GM18499 (cell line): ENCODE data around the gene MIEF2.

Source experiments
- ATAC-seq: cut with Tn5 transposase; IDR thresholded peaks from one replicate; pipeline ENCODE4 v1.9.1; 2021; ENCODE audit warnings: moderate number of reproducible peaks; ENCODE audit not compliant: insufficient read depth, unreplicated experiment

The MIEF2 gene

GRCh38 chr17:18253947-18254821 lies 6.3 kb upstream of the MIEF2 start:
- ATAC-seq: no peak

GRCh38 chr17:18254888-18255649 lies 5.4 kb upstream of the MIEF2 start:
- no peak for ATAC-seq

DNA sequence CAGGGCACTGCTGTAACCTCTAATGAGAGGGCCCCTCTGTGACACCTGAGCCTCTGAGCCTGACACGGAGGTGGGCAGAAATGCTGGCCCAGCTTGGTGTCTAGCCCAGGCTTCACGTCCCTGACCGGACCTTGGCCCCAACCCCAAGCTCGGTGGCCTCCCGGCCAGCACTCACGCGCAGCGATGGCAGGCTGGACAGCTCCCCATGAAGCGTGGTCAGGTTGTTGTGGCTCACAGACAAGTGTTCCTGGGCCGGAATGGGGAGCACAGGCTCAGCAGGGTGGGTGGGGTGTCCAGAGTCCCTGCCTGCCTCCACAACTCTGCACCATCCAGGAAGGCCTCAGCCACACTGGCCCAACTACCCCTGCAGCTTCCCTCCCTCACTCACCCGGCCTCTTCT lies 4.1 kb upstream of the MIEF2 start:
- ATAC-seq: no peak

DNA sequence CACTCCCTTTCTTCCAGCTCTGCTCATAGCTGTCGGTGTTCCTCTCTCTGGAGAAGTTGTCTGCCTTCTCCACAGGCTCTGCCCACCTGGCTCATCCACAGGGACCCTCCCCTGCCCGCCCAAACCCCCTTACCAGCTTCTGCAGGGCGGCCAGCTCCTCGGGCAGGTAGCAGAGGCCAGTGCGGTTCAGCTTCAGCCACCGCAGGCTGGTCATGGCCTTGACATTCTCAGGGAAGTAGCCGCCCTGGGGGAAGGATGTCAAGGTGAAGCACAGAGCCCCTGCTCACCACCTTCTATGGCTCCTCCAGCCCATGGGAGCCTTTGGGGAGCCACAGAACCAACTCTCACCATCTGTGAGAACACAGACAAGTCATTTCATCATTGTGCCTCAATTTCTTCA lies 3.7 kb upstream of the MIEF2 start:
- no peak for ATAC-seq

DNA sequence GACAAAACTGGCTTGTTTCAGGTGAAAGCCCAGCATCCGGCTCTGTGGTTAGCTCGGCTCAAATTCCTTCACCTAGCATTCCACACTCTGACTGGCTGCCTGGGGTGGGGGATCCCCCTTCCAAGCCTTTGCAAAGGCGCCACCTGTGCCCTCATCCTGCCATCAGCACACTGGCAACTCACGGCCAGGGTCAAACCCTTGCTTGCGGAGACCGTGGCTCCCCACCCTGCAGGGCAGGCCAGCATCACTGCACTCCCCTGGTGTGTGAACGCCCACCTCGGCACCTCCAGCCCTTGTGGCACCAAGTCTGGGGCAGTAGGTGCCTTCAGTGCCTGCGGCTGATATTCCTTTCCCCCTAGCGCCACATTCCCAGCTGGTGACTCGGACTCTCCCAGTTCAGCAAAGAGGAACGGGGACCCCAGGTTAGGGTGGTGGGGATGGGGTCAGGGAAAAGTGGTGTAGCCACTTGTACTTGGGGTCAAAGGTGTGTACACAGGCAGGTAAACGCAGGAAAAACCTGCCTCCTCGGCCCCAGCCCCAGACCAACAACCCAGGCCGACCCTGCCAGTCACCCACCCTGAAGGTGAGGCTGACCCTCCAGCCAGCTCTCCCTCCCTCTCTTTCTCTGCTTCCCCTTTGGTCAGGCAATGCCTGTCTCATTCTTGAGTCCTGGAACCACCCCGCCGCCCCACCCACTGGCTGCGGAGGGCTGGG lies 3.0 kb upstream of the MIEF2 start:
- no peak for ATAC-seq

GRCh38 chr17:18257982-18258355 lies 2.5 kb upstream of the MIEF2 start:
- no peak for ATAC-seq

DNA sequence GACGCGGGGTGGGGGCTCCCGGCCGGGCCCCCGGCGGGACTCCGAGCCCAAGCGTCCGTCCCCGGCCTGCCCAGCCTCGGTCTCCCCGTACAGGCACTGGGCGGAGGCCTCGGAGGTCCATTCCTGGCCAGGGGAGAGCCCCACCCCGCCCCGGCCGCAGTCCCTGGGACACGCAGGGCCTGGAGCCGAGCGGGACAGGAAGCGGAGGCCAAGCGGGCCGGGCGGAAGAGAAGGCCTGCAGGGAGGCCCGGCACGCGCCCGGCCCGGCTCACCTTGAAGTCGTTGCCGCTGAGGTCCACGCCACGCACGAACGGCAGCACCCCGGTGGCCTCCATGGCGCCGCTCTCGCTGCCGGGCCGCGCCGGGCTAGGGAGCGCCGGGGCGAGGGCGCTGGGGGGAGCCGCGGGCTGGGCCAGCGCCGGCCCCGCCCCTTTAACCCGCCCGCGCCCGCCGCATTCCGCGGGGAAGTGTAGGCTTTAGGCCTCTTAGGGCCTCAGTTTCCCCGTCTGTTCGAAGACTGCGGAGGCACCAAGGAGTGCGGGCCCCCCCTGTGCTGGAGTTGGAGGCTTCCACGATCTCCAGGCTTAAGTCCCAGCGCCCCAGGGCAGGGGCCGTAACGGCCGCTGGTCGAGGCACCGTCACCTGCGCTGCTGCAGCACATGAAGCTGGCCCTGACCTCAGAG lies 2.0 kb upstream of the MIEF2 start, which contains the start of gene FLII:
FLII (minus strand) TSS at position 383 of the 683 bp plus-strand sequence; CDS start at position 335, 48 bp downstream.
- ATAC-seq: no peak

DNA sequence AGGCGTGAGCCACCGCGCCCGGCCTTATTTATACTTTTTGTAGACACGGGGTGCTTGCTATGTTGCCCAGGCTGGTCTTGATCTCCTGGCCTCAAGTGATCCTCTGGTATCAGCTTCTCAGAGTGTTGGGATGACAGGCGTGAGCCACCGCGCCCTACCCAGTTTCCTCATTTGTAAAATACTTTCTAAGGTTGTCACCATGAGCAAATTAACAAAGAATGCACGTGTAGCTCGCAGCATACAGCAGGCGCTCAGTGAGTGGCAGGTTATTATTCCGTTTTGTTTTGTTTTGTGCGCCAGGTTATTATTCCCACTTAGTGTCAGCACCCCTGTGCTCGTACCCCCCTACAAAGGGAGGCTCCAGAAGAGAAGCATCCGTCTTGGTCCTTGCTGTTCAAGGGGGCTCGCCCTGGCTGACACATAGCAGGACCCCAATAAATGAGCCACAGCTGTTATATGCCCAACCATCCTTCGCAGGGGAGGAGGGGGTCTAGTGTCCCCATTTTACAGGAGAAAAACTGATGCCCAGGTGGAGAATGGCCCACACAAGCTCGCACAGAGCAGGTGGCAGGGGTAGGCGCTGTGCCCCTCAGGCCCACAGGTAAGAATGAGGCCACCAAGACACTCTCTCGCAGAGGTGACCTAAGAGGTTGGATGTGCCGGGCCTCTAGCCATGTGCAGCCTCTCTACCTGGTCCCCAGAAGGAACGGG lies 686 bp upstream of the MIEF2 start:
- no peak for ATAC-seq

- ATAC-seq: no peak
Observed at GRCh38 chr17:18261146-18261515, 669 bp downstream of the MIEF2 start.

DNA sequence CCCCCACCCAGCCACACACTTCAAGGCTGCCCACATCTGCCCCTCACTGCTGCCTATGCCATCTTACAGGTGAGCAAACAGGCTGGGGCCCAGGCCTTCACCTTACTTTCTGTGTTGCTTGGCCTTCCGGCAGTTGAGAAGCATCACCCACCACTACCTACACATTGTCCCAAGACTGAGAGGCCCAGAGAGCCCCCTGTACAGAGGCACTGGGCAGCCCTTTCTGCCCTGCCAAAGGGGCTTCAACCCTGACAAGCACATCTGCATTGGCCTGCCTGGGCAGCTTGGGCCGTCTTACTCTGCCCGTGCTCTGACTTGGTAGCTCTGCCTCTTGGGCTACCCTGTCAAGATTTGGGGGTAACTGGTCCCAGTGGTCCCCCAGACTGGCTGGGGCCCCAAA lies 1.2 kb downstream of the MIEF2 start:
- no peak for ATAC-seq

DNA sequence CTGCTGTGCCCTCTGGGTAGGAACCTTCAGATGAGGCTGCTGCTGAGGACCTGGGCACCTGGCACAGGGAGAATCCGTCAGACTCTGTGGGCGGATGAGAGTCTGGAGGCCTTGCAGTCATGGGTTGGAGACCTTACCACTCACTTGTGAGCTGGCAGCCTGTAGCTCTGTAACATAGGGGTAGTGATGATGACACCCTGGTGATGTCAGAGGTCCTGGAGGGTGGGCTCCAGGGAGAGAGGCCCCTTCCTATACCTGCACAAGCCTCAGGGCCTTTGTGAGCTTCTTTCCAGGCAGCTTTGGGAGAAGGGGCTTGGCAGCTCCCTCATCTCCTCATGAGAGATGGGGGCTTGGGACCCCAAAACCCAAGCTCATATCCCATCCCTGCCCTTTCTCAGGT lies 1.6 kb downstream of the MIEF2 start:
- no peak for ATAC-seq

DNA sequence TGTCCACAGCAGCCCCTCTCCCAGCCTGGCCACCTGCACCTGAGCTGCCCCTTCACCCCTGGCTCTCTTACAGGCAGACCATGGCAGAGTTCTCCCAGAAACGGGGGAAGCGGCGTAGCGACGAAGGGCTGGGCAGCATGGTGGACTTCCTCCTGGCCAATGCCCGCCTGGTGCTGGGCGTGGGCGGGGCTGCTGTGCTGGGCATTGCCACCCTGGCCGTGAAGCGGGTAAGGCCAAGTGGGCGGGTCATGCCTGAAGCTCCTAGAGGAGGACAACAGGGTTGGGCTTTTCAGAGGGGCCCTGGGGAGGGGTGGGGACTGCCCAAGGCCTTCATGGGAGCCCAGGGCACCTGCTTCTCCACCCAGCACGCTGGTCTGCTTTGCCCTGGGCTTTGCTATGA lies 2.2 kb downstream of the MIEF2 start:
- no peak for ATAC-seq

GRCh38 chr17:18263885-18264682 lies 3.6 kb downstream of the MIEF2 start:
- no peak for ATAC-seq

GRCh38 chr17:18267366-18267765 lies 6.9 kb downstream of the MIEF2 start:
- ATAC-seq: no peak

GRCh38 chr17:18267927-18268711 lies 7.7 kb downstream of the MIEF2 start:
- ATAC-seq: no peak

DNA sequence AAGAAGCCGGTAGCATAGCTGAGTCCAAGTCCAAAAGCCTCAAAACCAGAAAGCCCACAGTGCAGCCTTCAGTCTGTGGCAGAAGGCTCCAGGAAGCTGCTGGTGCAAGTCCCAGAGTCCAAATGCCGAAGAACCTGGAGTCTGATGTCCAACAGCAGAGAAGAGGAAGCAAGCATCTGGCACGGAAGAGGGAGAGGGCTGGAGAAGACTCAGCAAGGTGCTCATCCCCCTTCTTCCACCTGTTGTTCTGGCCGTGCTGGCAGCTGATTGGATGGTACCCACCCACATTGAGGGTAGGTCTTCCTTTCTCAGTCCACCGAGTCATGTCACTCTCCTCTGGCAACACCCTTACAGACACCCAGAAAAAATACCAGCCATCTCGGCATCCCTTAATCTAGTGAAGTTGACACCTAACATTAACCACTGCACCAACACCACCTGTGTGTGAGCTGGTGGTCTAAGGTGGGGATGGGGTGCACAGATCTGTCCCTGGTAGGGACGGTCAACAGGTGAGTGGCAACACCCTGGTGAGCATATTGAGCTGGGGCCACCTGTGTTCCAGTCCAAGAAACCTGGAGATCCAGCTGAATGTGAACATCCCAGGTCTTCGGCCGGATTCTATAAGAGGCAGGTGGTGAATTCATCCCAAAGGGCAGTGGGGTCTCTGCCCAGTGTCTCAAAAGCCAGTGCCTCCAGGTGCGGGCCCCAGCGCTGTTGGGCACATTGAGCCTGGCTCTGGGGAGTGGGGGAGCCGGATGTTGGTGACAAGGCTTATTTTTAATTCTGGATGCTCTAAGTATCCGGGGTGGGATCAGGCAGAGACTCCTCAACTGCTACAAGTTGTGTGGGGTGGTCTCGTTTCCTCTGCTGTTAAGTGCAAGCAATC lies 9.8 kb downstream of the MIEF2 start:
- no peak for ATAC-seq

DNA sequence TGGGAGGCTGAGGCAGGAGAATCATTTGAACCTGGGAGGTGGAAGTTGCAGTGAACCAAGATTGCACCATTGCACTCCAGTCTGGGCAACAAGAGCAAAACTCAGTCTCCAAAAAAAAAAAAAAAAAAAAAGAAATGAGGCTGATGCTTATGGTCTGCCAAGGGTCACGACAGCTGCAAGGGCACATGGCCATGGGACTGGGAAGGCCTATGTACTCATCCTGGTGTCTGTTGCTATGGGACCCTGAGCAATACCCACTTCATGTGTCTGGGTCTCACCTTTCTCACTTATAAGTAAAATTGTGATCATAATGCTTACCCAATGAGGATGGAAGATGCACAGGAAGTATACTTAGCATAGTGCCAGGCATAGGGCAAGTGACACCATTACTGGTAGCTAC lies 16.6 kb downstream of the MIEF2 start:
- no peak for ATAC-seq
